Measurements from ENCODE around the gene CNNM1. TPM values are rescaled to one million over a fixed set of nuclear protein-coding genes. Genes with fewer than 3 reads are reported as not detected.

The CNNM1 gene
- total RNA-seq = 1.5 and 1.7 TPM in 2 replicates

DNA sequence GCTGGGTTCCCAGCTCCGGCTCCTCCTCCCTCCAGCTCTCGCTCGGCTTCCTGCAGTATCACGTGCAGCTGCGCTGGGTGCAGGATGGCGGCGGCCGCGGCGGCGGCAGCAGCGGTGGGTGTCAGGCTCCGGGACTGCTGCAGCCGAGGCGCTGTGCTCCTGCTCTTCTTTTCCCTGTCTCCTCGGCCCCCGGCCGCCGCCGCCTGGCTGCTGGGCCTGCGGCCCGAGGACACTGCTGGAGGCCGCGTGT is at the start of gene CNNM1:
CNNM1 (plus strand) TSS at position 53 of the 250 bp plus-strand sequence; CDS start at position 85, 32 bp downstream.

DNA sequence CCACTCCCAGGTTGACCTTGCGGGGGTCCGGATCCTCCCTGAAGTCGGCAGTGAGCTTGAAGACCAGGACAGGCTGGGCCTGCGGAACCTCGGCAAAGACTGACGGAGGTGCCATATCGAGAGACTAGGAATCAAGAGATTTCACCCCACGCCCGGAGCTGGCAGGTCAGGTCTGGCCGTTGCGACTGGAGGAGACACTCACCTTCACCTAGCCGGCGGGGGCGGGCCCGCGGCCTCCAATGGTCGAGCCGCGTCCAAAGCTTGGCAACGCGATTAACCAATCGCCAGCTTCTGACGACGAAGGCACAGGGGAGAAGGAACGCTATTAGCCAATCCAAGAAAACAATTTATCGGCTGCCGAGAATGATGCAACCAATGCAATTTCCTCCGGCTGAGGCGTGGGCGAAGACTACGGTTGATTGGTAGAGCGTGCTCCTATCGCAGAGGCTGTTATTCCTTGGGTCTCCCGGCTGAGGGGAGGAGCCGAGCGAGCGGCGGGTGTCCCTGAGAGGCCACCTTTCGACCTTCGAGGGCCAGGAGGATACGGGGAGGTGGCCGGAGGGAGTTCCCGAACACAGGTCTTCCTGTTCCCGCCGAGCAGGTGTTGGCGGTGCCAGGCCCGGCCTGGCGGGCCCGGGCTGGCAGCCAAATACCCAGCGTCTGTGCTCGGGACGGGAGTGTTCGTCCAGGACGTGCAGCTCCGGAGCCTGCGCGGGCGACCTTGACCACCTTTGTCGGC is 101.5 kb downstream of the CNNM1 start, which contains the start of gene GOT1:
GOT1 (minus strand) TSS at position 174 of the 739 bp plus-strand sequence; CDS start at position 115, 59 bp downstream.

Other genes starting within 250 kb of the CNNM1 start
- 0.50 and 2.0 TPM in 2 replicates for gene HPSE2, start 93.5 kb upstream of the CNNM1 start, total RNA-seq
- gene GOT1, start 101.3 kb downstream of the CNNM1 start, total RNA-seq = 73.7 and 80.1 TPM in 2 replicates
- not detected in 2 replicates for gene NKX2-3, start 203.6 kb downstream of the CNNM1 start, total RNA-seq

All from uterine smooth muscle cell (primary cell).